Measurements from ENCODE around the gene GNRHR.
"Not testable (repeated sequence)": the region's sequence is repeated elsewhere in the genome, so short reads cannot be mapped to it uniquely, and the experiment has no call there.

The GNRHR gene

DNA sequence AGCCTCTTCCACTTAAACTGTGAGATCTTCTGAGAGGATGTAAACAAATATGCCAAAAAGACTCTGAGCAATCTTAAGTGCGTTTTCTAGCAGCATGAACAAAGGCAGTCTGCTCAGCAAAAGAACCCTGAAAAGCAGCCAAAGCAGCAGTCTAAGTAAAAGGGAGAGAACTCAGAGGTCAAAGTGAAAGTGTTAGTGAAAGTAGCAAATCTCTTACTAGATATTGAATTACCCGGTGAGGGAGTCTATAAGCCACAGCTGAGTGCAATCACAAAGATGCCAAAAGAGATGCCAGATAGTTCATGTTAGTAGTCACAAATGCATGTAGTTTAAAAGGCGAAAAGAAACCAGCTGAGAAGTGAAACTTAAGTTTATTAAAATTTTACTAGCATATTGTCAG, 7.9 kb upstream of the GNRHR start:
- Histone ChIP-seq H3K36me3 (no peaks in the 10 kb centered on the region), H3K4me3 (ENCODE audit: low read depth, low read length) (no peak overlapping the region), H3K9me3 (ENCODE audit: severe bottlenecking) (no peaks in the 10 kb centered on the region), H3K27me3 (ENCODE audit: insufficient read depth, low read depth, severe bottlenecking) (no peaks in the 10 kb centered on the region), H3K27ac (no peak overlapping the region)
- no peak for TF ChIP-seq CTCF (IDR thresholded peaks at IDR 0.05; ENCODE audit: low read depth, low read length)
- DNase-seq: no peak

DNA sequence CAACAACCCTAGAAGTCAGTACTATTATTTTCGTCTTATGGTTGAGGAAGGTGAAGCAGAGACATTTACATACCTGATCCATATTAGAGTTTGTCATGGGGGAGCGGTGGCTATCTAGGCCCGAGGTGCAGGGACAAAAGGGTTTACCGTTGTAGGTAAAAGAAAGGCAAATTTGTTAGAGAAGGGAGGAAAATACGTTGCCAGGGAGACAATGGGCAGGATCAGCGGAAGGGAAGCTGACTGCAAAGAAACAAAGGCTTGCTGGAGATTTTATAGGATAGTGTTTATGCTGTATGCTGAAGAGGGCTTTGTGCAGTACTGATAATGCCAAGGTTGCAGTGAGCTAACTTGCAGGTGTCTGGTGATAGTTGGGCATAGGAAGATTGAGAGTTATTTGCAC, 2.8 kb upstream of the GNRHR start:
- H3K4me3 ChIP-seq (ENCODE audit: low read depth, low read length): not testable (repeated sequence)

DNA sequence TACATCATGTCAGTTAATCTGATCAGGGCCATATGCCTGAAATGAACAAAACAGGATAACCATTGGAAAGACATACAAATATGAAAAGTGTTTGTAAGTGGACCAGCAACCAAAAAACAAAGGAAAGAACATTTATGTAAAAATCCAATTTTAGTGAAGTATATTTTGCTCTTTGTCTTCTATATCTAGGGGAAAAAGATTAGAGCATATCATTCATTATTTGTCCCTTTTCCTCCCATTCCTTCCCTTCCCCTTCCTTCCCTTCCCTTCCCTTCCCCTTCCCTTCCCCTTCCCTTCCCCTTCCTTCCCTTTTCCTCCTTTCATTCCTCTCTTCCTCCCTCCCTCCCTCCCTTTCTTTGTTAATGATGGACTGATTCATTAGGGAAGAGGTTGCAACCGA, 1.8 kb upstream of the GNRHR start:
- no peak overlapping the region for H3K4me3 ChIP-seq (ENCODE audit: low read depth, low read length)
- no peak for DNase-seq
- no peaks in the 10 kb centered on the region for H3K27me3 ChIP-seq (ENCODE audit: insufficient read depth, low read depth, severe bottlenecking)
- no peak overlapping the region for H3K27ac ChIP-seq
- no peaks in the 10 kb centered on the region for H3K9me3 ChIP-seq (ENCODE audit: severe bottlenecking)
- TF ChIP-seq CTCF (IDR thresholded peaks at IDR 0.05; ENCODE audit: low read depth, low read length): no peak
- H3K36me3 ChIP-seq: no peaks in the 10 kb centered on the region

More for the DNA sequence above, 2.8 kb upstream of the GNRHR start:
- not testable (repeated sequence) for DNase-seq; H3K9me3 ChIP-seq (ENCODE audit: severe bottlenecking); H3K27me3 ChIP-seq (ENCODE audit: insufficient read depth, low read depth, severe bottlenecking); H3K27ac ChIP-seq; H3K36me3 ChIP-seq

DNA sequence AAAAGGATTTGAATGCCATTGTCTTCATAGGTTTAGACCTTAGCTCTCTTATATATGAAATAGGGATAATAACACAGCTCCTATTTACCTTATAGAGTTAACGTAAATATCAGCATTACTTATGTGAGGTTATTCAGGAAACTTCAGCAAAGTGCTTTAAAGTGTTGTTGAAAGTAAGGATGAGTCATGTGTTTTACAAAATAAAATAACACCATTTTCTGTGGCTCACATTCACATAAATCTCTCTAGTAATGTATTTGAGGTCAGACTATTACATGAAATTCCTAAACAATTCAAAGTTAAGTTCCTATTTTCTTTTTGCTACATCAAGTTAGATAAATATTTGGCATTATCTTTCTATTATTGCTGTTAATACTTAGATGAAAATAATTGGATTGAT, 2.9 kb downstream of the GNRHR start:
- Histone ChIP-seq H3K9me3 (ENCODE audit: severe bottlenecking) (no peaks in the 10 kb centered on the region), H3K27ac (no peak overlapping the region), H3K27me3 (ENCODE audit: insufficient read depth, low read depth, severe bottlenecking) (no peaks in the 10 kb centered on the region), H3K4me3 (ENCODE audit: low read depth, low read length) (no peak overlapping the region), H3K36me3 (no peaks in the 10 kb centered on the region)
- no peak for DNase-seq
- no peak for TF ChIP-seq CTCF (IDR thresholded peaks at IDR 0.05; ENCODE audit: low read depth, low read length)

DNA sequence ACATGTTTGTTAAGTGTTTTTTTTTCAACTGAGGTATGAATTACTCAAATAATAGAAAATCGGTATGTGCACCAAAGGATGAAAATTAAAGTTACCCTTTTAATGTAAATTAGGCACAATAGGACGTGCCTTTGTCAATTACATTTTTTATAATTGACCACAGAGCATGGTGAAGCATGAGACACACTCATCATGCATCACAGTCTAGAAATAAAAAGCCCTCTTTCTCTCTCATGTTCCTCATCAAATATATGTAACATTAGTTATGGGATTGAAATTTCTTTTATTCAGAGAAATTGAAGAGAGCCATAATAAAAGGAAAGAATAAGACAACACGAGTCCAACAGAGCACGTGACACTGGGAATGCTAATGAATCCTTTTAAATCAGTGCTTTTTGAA, 3.5 kb downstream of the GNRHR start:
- Histone ChIP-seq H3K27ac (no peak overlapping the region), H3K36me3 (no peaks in the 10 kb centered on the region), H3K27me3 (ENCODE audit: insufficient read depth, low read depth, severe bottlenecking) (no peaks in the 10 kb centered on the region), H3K9me3 (ENCODE audit: severe bottlenecking) (no peaks in the 10 kb centered on the region), H3K4me3 (ENCODE audit: low read depth, low read length) (no peak overlapping the region)
- TF ChIP-seq CTCF (IDR thresholded peaks at IDR 0.05; ENCODE audit: low read depth, low read length): no peak
- no peak for DNase-seq

GRCh38 chr4:67749286-67749685, 4.9 kb downstream of the GNRHR start:
- no peaks in the 10 kb centered on the region for H3K27me3 ChIP-seq (ENCODE audit: insufficient read depth, low read depth, severe bottlenecking)
- H3K36me3 ChIP-seq: no peaks in the 10 kb centered on the region
- TF ChIP-seq CTCF (IDR thresholded peaks at IDR 0.05; ENCODE audit: low read depth, low read length): no peak
- no peak overlapping the region for H3K27ac ChIP-seq
- no peak overlapping the region for H3K4me3 ChIP-seq (ENCODE audit: low read depth, low read length)
- no peak for DNase-seq
- no peaks in the 10 kb centered on the region for H3K9me3 ChIP-seq (ENCODE audit: severe bottlenecking)

Data from WERI-Rb-1 (cell line).